Panc1 (cell line): ENCODE measurements around the gene IL2RA. TPM values are rescaled to one million over a fixed set of nuclear protein-coding genes. Genes with fewer than 3 reads are reported as not detected.

Source experiments
- ATAC-seq: fragments of 200-7000 bp; cut with Tn5 transposase; 2 replicates; pipeline ENCODE4 v1.9.1; 2020; ENCODE audit warnings: mild to moderate bottlenecking, moderate library complexity
- BruUV-seq: library from RNA; stranded (reverse); fragments of 400-500 nt; replicated peaks from 2 replicates; lab custom pipeline; 2021; lab: Mats Ljungman, UMichigan
- CTCF ChIA-PET: fragments of 300-600 bp; sonication (Branson Sonifier 250); formaldehyde crosslinking; loops from one replicate; lab custom pipeline; 2022; ENCODE audit warnings: antibody characterized with exemption; lab: Charles Lee
- POLR2A ChIA-PET: fragments of 300-600 bp; sonication (Branson Sonifier 250); formaldehyde crosslinking; loops from one replicate; lab custom pipeline; 2022; ENCODE audit warnings: antibody characterized with exemption; lab: Charles Lee
- DNase-seq: peaks from one replicate; pipeline ENCODE4 v3.0.0-alpha.2; 2010; ENCODE audit warnings: low read depth, low spot score
- H3K27ac ChIP-seq: 2 replicates; pipeline ENCODE4 v1.5.1; 2011; ENCODE audit warnings: mild to moderate bottlenecking, low read length, inconsistent platforms
- H3K27me3 ChIP-seq: fragments of 200-500 bp; sonication (Bioruptor generic); 2 replicates; pipeline ENCODE4 v1.6.0; 2014; ENCODE audit warnings: low read length, inconsistent platforms; ENCODE audit not compliant: control insufficient read depth, insufficient read depth
- H3K36me3 ChIP-seq: fragments of 200-500 bp; sonication (Bioruptor generic); 2 replicates; pipeline ENCODE4 v1.5.1; 2014; ENCODE audit warnings: inconsistent platforms, mild to moderate bottlenecking, low read length, moderate library complexity; ENCODE audit not compliant: control insufficient read depth, insufficient read depth
- H3K4me1 ChIP-seq: 2 replicates; pipeline ENCODE4 v1.5.1; 2011; ENCODE audit warnings: inconsistent platforms, mild to moderate bottlenecking, low read length, moderate library complexity; ENCODE audit not compliant: control insufficient read depth, insufficient read depth
- H3K4me3 ChIP-seq, 2 experiments: 2 replicates each; pipeline ENCODE4 v1.5.1; 2011 to 2012; ENCODE audit warnings: low read depth in 2 of 2, low read length in 2 of 2, mild to moderate bottlenecking in 2 of 2, inconsistent platforms in 1 of 2, moderate library complexity in 1 of 2
- H3K9me3 ChIP-seq: fragments of 200-500 bp; sonication (Bioruptor generic); 2 replicates; pipeline ENCODE4 v1.5.1; 2014; ENCODE audit warnings: low read depth, mild to moderate bottlenecking, inconsistent platforms, low read length, moderate library complexity; ENCODE audit not compliant: control insufficient read depth, insufficient read depth
- POLR2AphosphoS5 ChIP-seq: IDR thresholded peaks from 2 replicates; pipeline ENCODE4 v1.6.1; 2012; ENCODE audit warnings: mild to moderate bottlenecking, low read depth, low read length, moderate library complexity
- SIN3A ChIP-seq: IDR thresholded peaks from 2 replicates; pipeline ENCODE4 v1.6.1; 2012; ENCODE audit warnings: low read depth, mild to moderate bottlenecking, low read length, moderate library complexity, borderline replicate concordance; ENCODE audit not compliant: insufficient read depth
- TCF7L2 ChIP-seq: IDR thresholded peaks from 2 replicates; pipeline ENCODE4 v1.6.1; 2011; ENCODE audit warnings: mild to moderate bottlenecking, low read depth, low read length, inconsistent platforms
- in situ Hi-C: cut with HindIII; loops from 2 replicates; pipeline ENCODE4 v1.10.0; 2016; ENCODE audit warnings: low sequenced_read_pairs, low pct_unique_long_range_greater_than_20kb
- intact Hi-C: fragments of 100-400 bp; cut with micrococcal nuclease; formaldehyde crosslinking; loops from one replicate; pipeline ENCODE4 v1.10.0; 2022; ENCODE audit not compliant: unreplicated experiment
- total RNA-seq: library from RNA; stranded (reverse); gene quantifications from one replicate; pipeline ENCODE4 v1.2.1, GENCODE V29; 2021; ENCODE audit not compliant: unreplicated experiment
- TF ChIP-seq, protein P1 (sequence below): fragments of 450-650 bp; IDR thresholded peaks from 2 replicates; pipeline ENCODE4 v1.5.1; 2017; ENCODE audit warnings: mild to moderate bottlenecking
- TF ChIP-seq, protein P2 (sequence below), 2 experiments: IDR thresholded peaks; 2 replicates each; pipeline ENCODE4 v1.6.1; 2011 to 2012; ENCODE audit warnings: low read depth in 2 of 2, control low read depth in 1 of 2, low read length in 1 of 2, mild to moderate bottlenecking in 1 of 2, moderate library complexity in 1 of 2; ENCODE audit not compliant: insufficient read depth in 1 of 2

IL2RA gene
- total RNA-seq, 1 experiment from 2014 or later: 0.33 TPM

DNA sequence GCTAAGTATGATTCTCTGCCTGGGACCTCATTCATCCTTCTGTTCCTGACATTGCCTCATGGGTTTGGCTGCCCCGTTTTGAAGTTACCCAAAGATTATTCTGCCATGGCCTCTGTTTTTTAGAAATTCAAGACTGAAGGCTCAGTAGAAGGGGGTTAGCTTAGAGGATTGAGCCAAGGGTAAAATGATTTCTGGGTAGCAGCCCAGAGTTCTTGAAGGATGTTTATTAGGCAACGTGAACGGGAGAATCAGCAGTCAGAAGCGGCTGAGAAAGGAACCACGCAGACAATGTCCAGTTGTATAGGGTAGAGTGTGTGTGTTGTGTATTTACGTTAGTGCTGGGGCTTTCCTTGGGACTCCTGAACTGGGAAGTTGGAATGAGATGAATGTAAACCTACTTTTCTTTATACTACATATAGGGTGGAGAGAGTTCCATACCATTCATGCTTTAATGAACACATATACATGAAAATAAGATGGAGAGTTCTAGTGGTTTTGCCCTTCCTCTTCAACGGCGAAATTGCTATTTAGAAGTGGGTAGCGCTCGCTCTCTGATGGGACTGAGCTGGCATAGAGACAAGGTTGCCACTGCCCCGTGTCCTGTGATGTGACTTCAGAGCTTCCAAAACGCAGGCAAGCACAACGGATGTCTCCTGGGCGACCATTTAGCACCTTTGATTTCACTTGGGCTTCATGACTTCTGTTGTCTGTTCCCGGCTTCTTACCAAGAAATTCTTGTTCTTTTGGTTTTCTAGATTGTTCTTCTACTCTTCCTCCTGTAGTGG is 49.9 kb downstream of the IL2RA start:
- POLR2A ChIA-PET: no interaction called here
- no TSS peak for BruUV-seq
- no peak for ATAC-seq
- no peaks in the 10 kb centered on the region for H3K27me3 ChIP-seq
- no peaks in the 10 kb centered on the region for H3K4me1 ChIP-seq
- TF ChIP-seq, protein P1, sequence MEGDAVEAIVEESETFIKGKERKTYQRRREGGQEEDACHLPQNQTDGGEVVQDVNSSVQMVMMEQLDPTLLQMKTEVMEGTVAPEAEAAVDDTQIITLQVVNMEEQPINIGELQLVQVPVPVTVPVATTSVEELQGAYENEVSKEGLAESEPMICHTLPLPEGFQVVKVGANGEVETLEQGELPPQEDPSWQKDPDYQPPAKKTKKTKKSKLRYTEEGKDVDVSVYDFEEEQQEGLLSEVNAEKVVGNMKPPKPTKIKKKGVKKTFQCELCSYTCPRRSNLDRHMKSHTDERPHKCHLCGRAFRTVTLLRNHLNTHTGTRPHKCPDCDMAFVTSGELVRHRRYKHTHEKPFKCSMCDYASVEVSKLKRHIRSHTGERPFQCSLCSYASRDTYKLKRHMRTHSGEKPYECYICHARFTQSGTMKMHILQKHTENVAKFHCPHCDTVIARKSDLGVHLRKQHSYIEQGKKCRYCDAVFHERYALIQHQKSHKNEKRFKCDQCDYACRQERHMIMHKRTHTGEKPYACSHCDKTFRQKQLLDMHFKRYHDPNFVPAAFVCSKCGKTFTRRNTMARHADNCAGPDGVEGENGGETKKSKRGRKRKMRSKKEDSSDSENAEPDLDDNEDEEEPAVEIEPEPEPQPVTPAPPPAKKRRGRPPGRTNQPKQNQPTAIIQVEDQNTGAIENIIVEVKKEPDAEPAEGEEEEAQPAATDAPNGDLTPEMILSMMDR: no peak
- no peak for TF ChIP-seq TCF7L2
- TF ChIP-seq POLR2AphosphoS5: no peak
- TF ChIP-seq, protein P2, sequence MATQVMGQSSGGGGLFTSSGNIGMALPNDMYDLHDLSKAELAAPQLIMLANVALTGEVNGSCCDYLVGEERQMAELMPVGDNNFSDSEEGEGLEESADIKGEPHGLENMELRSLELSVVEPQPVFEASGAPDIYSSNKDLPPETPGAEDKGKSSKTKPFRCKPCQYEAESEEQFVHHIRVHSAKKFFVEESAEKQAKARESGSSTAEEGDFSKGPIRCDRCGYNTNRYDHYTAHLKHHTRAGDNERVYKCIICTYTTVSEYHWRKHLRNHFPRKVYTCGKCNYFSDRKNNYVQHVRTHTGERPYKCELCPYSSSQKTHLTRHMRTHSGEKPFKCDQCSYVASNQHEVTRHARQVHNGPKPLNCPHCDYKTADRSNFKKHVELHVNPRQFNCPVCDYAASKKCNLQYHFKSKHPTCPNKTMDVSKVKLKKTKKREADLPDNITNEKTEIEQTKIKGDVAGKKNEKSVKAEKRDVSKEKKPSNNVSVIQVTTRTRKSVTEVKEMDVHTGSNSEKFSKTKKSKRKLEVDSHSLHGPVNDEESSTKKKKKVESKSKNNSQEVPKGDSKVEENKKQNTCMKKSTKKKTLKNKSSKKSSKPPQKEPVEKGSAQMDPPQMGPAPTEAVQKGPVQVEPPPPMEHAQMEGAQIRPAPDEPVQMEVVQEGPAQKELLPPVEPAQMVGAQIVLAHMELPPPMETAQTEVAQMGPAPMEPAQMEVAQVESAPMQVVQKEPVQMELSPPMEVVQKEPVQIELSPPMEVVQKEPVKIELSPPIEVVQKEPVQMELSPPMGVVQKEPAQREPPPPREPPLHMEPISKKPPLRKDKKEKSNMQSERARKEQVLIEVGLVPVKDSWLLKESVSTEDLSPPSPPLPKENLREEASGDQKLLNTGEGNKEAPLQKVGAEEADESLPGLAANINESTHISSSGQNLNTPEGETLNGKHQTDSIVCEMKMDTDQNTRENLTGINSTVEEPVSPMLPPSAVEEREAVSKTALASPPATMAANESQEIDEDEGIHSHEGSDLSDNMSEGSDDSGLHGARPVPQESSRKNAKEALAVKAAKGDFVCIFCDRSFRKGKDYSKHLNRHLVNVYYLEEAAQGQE (IDR thresholded peaks at IDR 0.05; ENCODE audit: insufficient read depth in 1 of 2, low read depth in 2 of 2, low read length in 1 of 2): no peak
- no peak for TF ChIP-seq SIN3A
- H3K36me3 ChIP-seq: no peaks in the 10 kb centered on the region
- intact Hi-C loops (no loop called here), in situ Hi-C loops (no loop called here)
- H3K4me3 ChIP-seq: no peak overlapping the region
- H3K27ac ChIP-seq: no peak overlapping the region
- CTCF ChIA-PET: no interaction called here
- DNase-seq: no peak
- H3K9me3 ChIP-seq: peaks cover 3% of the 10 kb centered on the region; the same call in 1 of the 2 replicates

DNA sequence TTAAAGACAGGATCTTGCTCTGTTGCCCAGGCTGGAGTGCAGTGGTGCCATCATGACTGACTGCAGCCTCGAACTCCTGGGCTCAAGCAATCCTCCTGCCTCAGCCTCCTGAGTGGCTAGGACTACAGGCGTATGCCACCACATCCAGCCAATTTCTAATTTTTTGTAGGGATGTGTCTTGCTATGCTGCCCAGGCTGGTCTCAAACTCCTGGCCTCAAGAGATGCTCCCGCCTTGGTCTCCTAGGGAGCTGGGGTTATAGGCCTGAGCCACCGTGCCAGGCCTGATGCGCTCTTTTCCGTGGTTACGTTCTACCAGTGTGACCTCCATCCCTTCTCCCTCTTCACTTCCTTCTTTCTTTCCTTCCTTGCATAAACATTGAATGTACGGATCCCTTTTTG is 50.6 kb downstream of the IL2RA start:
- TF ChIP-seq, protein P1: no peak
- TF ChIP-seq, protein P2 (IDR thresholded peaks at IDR 0.05; ENCODE audit: insufficient read depth in 1 of 2, low read depth in 2 of 2, low read length in 1 of 2): no peak
- no peak for TF ChIP-seq POLR2AphosphoS5
- TF ChIP-seq SIN3A: no peak
- no peak for TF ChIP-seq TCF7L2
- in situ Hi-C loops (no loop called here), intact Hi-C loops (no loop called here)
- Histone ChIP-seq H3K4me1 (no peaks in the 10 kb centered on the region), H3K4me3 (no peak overlapping the region), H3K36me3 (no peaks in the 10 kb centered on the region), H3K27ac (no peak overlapping the region), H3K27me3 (no peaks in the 10 kb centered on the region), H3K9me3 (peaks cover 4% of the 10 kb centered on the region; the same call in 1 of the 2 replicates)
- DNase-seq: no peak
- no TSS peak for BruUV-seq
- no peak for ATAC-seq
- ChIA-PET POLR2A (no interaction called here), CTCF (no interaction called here)
